ENCODE data around the gene DNAJC11. TPM values are rescaled to one million over a fixed set of nuclear protein-coding genes. Genes with fewer than 3 reads are reported as not detected.

The DNAJC11 gene
- total RNA-seq, 3 donors from 2014 or later: 23.0 to 30.5 (median 25.6) TPM

DNA sequence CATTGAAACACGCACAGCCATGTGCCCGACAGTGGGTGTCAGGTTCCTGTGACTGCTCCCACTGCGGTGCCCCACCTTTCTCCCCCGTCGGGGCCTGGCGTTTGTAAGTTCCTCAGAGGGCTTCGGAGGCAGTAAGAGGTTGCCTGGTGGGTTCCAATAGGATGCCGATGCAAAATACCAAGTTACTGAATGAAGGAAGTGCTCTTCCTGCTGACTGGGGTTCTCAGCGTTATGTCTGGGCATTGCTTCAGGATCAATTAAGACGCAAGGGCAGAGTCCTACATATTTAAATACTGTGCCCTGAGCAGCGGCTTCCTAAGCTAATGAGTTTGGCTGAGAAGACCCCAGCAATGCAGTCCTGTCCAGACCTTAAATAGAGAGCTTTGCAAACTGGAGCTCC lies 28.9 kb upstream of the DNAJC11 start:
- TF ChIP-seq, protein P1, sequence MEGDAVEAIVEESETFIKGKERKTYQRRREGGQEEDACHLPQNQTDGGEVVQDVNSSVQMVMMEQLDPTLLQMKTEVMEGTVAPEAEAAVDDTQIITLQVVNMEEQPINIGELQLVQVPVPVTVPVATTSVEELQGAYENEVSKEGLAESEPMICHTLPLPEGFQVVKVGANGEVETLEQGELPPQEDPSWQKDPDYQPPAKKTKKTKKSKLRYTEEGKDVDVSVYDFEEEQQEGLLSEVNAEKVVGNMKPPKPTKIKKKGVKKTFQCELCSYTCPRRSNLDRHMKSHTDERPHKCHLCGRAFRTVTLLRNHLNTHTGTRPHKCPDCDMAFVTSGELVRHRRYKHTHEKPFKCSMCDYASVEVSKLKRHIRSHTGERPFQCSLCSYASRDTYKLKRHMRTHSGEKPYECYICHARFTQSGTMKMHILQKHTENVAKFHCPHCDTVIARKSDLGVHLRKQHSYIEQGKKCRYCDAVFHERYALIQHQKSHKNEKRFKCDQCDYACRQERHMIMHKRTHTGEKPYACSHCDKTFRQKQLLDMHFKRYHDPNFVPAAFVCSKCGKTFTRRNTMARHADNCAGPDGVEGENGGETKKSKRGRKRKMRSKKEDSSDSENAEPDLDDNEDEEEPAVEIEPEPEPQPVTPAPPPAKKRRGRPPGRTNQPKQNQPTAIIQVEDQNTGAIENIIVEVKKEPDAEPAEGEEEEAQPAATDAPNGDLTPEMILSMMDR (IDR thresholded peaks at IDR 0.05): no peak
- TF ChIP-seq POLR2A (IDR thresholded peaks at IDR 0.05): no peak
- no peak for TF ChIP-seq POLR2AphosphoS5 (IDR thresholded peaks at IDR 0.05)
- Histone ChIP-seq H3K9me3 (no peaks in the 10 kb centered on the region), H3K4me3 (no peak overlapping the region), H3K27ac (no peak overlapping the region), H3K27me3 (no peaks in the 10 kb centered on the region), H3K36me3 (no peaks in the 10 kb centered on the region), H3K4me1 (no peaks in the 10 kb centered on the region)
- intact Hi-C loops (cut with DNase I; ENCODE audit: low total_unique reads): no loop called here
- no peak for DNase-seq (ENCODE audit: low spot score in 2 of 2)

- intact Hi-C loops (cut with DNase I; ENCODE audit: low total_unique reads): no loop called here
- no peak overlapping the region for H3K4me3 ChIP-seq
- DNase-seq (ENCODE audit: low spot score in 2 of 2): peak in 1 of 2 donors; percentile 23
- no peak overlapping the region for H3K27ac ChIP-seq
- H3K27me3 ChIP-seq: no peaks in the 10 kb centered on the region
- no peak for TF ChIP-seq POLR2A (IDR thresholded peaks at IDR 0.05)
- TF ChIP-seq, protein P1 (IDR thresholded peaks at IDR 0.05): peak; percentile 59 to 70 (median 61)
- no peaks in the 10 kb centered on the region for H3K4me1 ChIP-seq
- no peaks in the 10 kb centered on the region for H3K36me3 ChIP-seq
- H3K9me3 ChIP-seq: no peaks in the 10 kb centered on the region
Measured at GRCh38 chr1:6727535-6727934, 25.9 kb upstream of the DNAJC11 start.

DNA sequence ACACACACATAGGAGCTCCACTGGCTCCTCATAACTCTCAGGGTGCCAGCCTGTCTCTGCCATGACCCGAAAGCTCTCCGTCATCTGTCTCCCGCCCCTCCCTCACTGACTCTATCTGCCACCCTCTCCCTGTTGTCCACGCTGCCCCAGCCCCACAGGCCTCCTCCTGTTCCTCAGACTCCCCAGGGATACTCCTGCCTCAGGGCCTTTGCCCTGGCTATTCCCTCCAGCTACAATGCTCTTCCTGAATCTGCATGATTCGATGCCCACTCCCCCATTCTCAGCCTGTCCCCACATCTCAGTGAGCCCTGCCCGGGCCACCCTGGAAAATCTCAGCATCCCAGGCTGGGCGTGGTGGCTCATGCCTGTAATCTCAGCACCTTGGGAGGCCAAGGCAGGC lies 24.6 kb upstream of the DNAJC11 start:
- intact Hi-C loops (cut with DNase I; ENCODE audit: low total_unique reads): no loop called here
- no peaks in the 10 kb centered on the region for H3K27me3 ChIP-seq
- no peak overlapping the region for H3K4me3 ChIP-seq
- H3K9me3 ChIP-seq: no peaks in the 10 kb centered on the region
- no peaks in the 10 kb centered on the region for H3K4me1 ChIP-seq
- DNase-seq (ENCODE audit: low spot score in 2 of 2): no peak
- H3K36me3 ChIP-seq: no peaks in the 10 kb centered on the region
- TF ChIP-seq POLR2AphosphoS5 (IDR thresholded peaks at IDR 0.05) (no peak), POLR2A (IDR thresholded peaks at IDR 0.05) (no peak)
- TF ChIP-seq, protein P1 (IDR thresholded peaks at IDR 0.05): no peak
- no peak overlapping the region for H3K27ac ChIP-seq

- intact Hi-C loops (cut with DNase I; ENCODE audit: low total_unique reads): no loop called here
- TF ChIP-seq, protein P1 (IDR thresholded peaks at IDR 0.05): no peak
- Histone ChIP-seq H3K9me3 (no peaks in the 10 kb centered on the region), H3K4me3 (no peak overlapping the region), H3K36me3 (no peaks in the 10 kb centered on the region), H3K27me3 (no peaks in the 10 kb centered on the region), H3K4me1 (no peaks in the 10 kb centered on the region), H3K27ac (no peak overlapping the region)
- no peak for DNase-seq (ENCODE audit: low spot score in 2 of 2)
Measured at GRCh38 chr1:6724517-6725141, 23.0 kb upstream of the DNAJC11 start.

DNA sequence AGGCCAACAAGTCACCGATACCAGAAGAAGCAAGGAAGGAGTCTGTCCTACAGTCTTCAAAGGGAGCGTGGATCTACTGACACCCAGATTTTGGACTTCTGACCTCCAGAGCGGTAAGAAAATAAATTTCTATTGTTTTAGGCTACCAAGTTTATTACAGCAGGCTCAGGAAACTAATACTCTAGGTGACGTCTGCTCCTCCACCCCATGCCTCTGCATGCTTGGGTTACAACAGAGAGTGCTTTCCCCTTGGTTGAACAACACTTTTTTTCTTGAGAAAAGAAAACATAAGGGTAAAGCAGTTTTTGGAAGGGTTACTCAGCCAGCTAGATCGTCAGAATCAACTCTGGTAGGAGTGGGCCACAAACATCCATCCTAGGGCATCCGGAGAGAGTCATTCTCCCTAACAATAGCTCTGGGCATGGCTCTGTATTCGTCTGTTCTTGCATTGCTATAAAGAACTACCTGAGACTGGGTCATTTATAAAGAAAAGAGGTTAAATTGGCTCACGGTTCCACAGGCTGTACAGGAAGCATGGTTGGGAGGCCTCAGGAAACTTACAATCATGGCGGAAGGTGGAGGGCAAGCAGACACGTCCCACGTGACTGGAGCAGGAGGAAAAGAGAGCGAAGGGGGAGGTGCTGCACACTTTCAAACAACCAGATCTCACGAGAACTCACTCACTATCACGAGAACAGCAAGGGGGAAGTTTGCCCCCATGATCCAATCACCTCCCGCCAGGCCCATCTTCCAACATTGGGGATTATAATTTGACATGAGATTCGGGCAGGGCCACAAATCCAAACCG lies 22.2 kb upstream of the DNAJC11 start:
- Histone ChIP-seq H3K36me3 (no peaks in the 10 kb centered on the region), H3K27ac (no peak overlapping the region), H3K27me3 (no peaks in the 10 kb centered on the region), H3K9me3 (no peaks in the 10 kb centered on the region), H3K4me1 (no peaks in the 10 kb centered on the region), H3K4me3 (no peak overlapping the region)
- intact Hi-C loops (cut with DNase I; ENCODE audit: low total_unique reads): no loop called here
- TF ChIP-seq, protein P1 (IDR thresholded peaks at IDR 0.05): no peak
- TF ChIP-seq POLR2AphosphoS5 (IDR thresholded peaks at IDR 0.05) (no peak), POLR2A (IDR thresholded peaks at IDR 0.05) (no peak)
- no peak for DNase-seq (ENCODE audit: low spot score in 2 of 2)

Measured in breast epithelium (tissue), 4 donors.